MM.1S (cell line): Measurements from ENCODE around the gene ALOX15.

ENCODE experiments used
- DNase-seq: peaks from one replicate; pipeline ENCODE4 v3.0.0-alpha.2; 2015
- H2AFZ ChIP-seq: fragments of 300-600 bp; sonication (generic); 2 replicates; pipeline ENCODE4 v1.6.0; 2016; ENCODE audit warnings: antibody characterized with exemption, low read length
- H3F3A ChIP-seq: fragments of 300-600 bp; sonication (generic); 2 replicates; pipeline ENCODE4 v1.6.1; 2016; ENCODE audit warnings: mild to moderate bottlenecking, antibody characterized with exemption, low read length, moderate library complexity, mixed read lengths; ENCODE audit not compliant: insufficient read depth
- H3K27ac ChIP-seq: fragments of 300-600 bp; sonication (generic); 2 replicates; pipeline ENCODE4 v1.5.1; 2016; ENCODE audit warnings: mild to moderate bottlenecking, low read length
- H3K27me3 ChIP-seq: fragments of 300-600 bp; sonication (generic); replicated peaks from 2 replicates; pipeline ENCODE4 v1.6.0; 2016; ENCODE audit warnings: low read length; ENCODE audit not compliant: insufficient read depth
- H3K36me3 ChIP-seq: fragments of 300-600 bp; sonication (generic); replicated peaks from 2 replicates; pipeline ENCODE4 v1.6.1; 2016; ENCODE audit warnings: mild to moderate bottlenecking, low read length, mixed read lengths; ENCODE audit not compliant: insufficient read depth
- H3K4me1 ChIP-seq: fragments of 300-600 bp; sonication (generic); 2 replicates; pipeline ENCODE4 v1.6.1; 2016; ENCODE audit warnings: low read length, mixed read lengths
- H3K4me2 ChIP-seq: fragments of 300-600 bp; sonication (generic); 2 replicates; pipeline ENCODE4 v1.6.0; 2016; ENCODE audit warnings: low read depth, low read length
- H3K4me3 ChIP-seq: fragments of 300-600 bp; sonication (generic); 2 replicates; pipeline ENCODE4 v1.5.1; 2016; ENCODE audit warnings: low read length, mixed read lengths
- H3K79me2 ChIP-seq: fragments of 300-600 bp; sonication (generic); 2 replicates; pipeline ENCODE4 v1.6.1; 2016; ENCODE audit warnings: mixed run types, low read length, mixed read lengths
- H3K9ac ChIP-seq: fragments of 300-600 bp; sonication (generic); 2 replicates; pipeline ENCODE4 v1.6.1; 2016; ENCODE audit warnings: low read length, mixed read lengths
- H3K9me2 ChIP-seq: fragments of 300-600 bp; sonication (generic); replicated peaks from 2 replicates; pipeline ENCODE4 v1.6.1; 2016; ENCODE audit warnings: mild to moderate bottlenecking, low read length, mixed read lengths; ENCODE audit not compliant: insufficient read depth
- H3K9me3 ChIP-seq: fragments of 300-600 bp; sonication (generic); replicated peaks from 2 replicates; pipeline ENCODE4 v1.6.1; 2016; ENCODE audit warnings: mild to moderate bottlenecking, low read length, mixed read lengths; ENCODE audit not compliant: insufficient read depth
- H4K20me1 ChIP-seq: fragments of 300-600 bp; sonication (generic); 2 replicates; pipeline ENCODE4 v1.6.1; 2016; ENCODE audit warnings: mild to moderate bottlenecking, low read length, moderate library complexity, mixed read lengths; ENCODE audit not compliant: insufficient read depth
- EZH2 ChIP-seq: fragments of 300-600 bp; sonication (generic); optimal IDR thresholded peaks from 2 replicates; pipeline ENCODE3; 2017; ENCODE audit warnings: low read depth, mild to moderate bottlenecking, antibody characterized with exemption, low read length, mixed read lengths
- EZH2phosphoT487 ChIP-seq: fragments of 300-600 bp; sonication (generic); IDR thresholded peaks from 2 replicates; pipeline ENCODE4 v1.6.1; 2018; ENCODE audit warnings: antibody characterized with exemption, low read length
- TF ChIP-seq, protein P1 (sequence below): fragments of 300-600 bp; sonication (generic); IDR thresholded peaks from 2 replicates; pipeline ENCODE4 v1.5.1; 2016; ENCODE audit warnings: antibody characterized with exemption, low read length, mixed read lengths

Gene ALOX15

DNA sequence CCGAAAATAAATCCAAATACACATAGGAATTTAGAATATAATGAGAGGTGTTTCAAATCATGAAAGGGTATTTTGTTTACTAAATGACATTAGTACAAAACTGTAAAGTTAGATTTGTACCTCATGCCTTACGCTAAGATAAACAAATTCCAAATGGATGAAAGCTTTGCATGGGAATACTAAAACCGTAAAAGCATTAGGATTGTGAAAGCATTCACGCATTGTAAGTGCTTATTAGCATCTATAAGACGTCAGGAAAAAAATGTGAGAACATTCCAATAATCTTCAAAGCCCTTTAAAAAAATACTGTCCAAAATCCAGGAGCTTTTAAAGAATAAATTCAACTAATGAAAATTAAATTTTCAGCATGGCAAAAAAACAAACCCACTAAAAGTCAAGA is 24.8 kb upstream of the ALOX15 start:
- Histone ChIP-seq H3K9ac (no peak overlapping the region), H3F3A (no peaks in the 10 kb centered on the region), H3K4me1 (no peaks in the 10 kb centered on the region), H3K9me3 (no peaks in the 10 kb centered on the region), H3K4me3 (no peak overlapping the region), H3K36me3 (no peaks in the 10 kb centered on the region), H4K20me1 (no peaks in the 10 kb centered on the region), H3K27ac (no peak overlapping the region), H3K79me2 (no peaks in the 10 kb centered on the region), H3K27me3 (no peaks in the 10 kb centered on the region; the same call in 1 of the 2 replicates), H3K4me2 (no peak overlapping the region), H3K9me2 (no peaks in the 10 kb centered on the region), H2AFZ (no peak overlapping the region)
- no peak for DNase-seq
- TF ChIP-seq EZH2 (no peak), EZH2phosphoT487 (no peak)
- TF ChIP-seq, protein P1, sequence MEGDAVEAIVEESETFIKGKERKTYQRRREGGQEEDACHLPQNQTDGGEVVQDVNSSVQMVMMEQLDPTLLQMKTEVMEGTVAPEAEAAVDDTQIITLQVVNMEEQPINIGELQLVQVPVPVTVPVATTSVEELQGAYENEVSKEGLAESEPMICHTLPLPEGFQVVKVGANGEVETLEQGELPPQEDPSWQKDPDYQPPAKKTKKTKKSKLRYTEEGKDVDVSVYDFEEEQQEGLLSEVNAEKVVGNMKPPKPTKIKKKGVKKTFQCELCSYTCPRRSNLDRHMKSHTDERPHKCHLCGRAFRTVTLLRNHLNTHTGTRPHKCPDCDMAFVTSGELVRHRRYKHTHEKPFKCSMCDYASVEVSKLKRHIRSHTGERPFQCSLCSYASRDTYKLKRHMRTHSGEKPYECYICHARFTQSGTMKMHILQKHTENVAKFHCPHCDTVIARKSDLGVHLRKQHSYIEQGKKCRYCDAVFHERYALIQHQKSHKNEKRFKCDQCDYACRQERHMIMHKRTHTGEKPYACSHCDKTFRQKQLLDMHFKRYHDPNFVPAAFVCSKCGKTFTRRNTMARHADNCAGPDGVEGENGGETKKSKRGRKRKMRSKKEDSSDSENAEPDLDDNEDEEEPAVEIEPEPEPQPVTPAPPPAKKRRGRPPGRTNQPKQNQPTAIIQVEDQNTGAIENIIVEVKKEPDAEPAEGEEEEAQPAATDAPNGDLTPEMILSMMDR, result no peak

GRCh38 chr17:4665027-4665426 is 23.5 kb upstream of the ALOX15 start:
- Histone ChIP-seq H3K9me3 (no peaks in the 10 kb centered on the region), H3K79me2 (no peaks in the 10 kb centered on the region), H2AFZ (no peak overlapping the region), H3K36me3 (no peaks in the 10 kb centered on the region), H3K4me1 (no peaks in the 10 kb centered on the region), H3K4me3 (no peak overlapping the region), H3K4me2 (no peak overlapping the region), H4K20me1 (no peaks in the 10 kb centered on the region), H3F3A (no peaks in the 10 kb centered on the region), H3K27ac (no peak overlapping the region), H3K9me2 (no peaks in the 10 kb centered on the region), H3K27me3 (no peaks in the 10 kb centered on the region; the same call in 1 of the 2 replicates), H3K9ac (no peak overlapping the region)
- no peak for DNase-seq
- TF ChIP-seq, protein P1, result no peak
- no peak for TF ChIP-seq EZH2phosphoT487
- no peak for TF ChIP-seq EZH2

GRCh38 chr17:4664230-4664629 is 22.8 kb upstream of the ALOX15 start:
- no peak for DNase-seq
- no peaks in the 10 kb centered on the region for H3K4me1 ChIP-seq
- no peaks in the 10 kb centered on the region for H3K79me2 ChIP-seq
- no peaks in the 10 kb centered on the region for H4K20me1 ChIP-seq
- H3K27ac ChIP-seq, result no peak overlapping the region
- H3K4me2 ChIP-seq, result no peak overlapping the region
- no peak overlapping the region for H3K9ac ChIP-seq
- H3K36me3 ChIP-seq, result no peaks in the 10 kb centered on the region
- no peaks in the 10 kb centered on the region; the same call in 1 of the 2 replicates for H3K27me3 ChIP-seq
- no peak overlapping the region for H2AFZ ChIP-seq
- H3K4me3 ChIP-seq, result no peak overlapping the region
- no peaks in the 10 kb centered on the region for H3F3A ChIP-seq
- no peaks in the 10 kb centered on the region for H3K9me2 ChIP-seq
- H3K9me3 ChIP-seq, result no peaks in the 10 kb centered on the region
- no peak for TF ChIP-seq EZH2phosphoT487
- TF ChIP-seq, protein P1, result no peak
- no peak for TF ChIP-seq EZH2
